B cell (primary cell): Measurements from ENCODE around the gene CUL5. TPM values are rescaled to one million over a fixed set of nuclear protein-coding genes. Genes with fewer than 3 reads are reported as not detected.

ENCODE experiments used
- ATAC-seq: fragments of 200-7000 bp; cut with Tn5 transposase; one replicate; pipeline ENCODE4 v1.10.0; 2021; ENCODE audit warnings: low read depth, mild to moderate bottlenecking, moderate number of reproducible peaks, moderate library complexity
- CTCF ChIA-PET: fragments of 350-600 bp; sonication (Branson Sonifier 250); formaldehyde crosslinking; loops from one replicate; lab custom pipeline; 2021; ENCODE audit warnings: antibody characterized with exemption, inconsistent platforms; lab: Charles Lee
- POLR2A ChIA-PET: fragments of 350-600 bp; sonication (Branson Sonifier 250); formaldehyde crosslinking; loops from one replicate; lab custom pipeline; 2021; ENCODE audit warnings: antibody characterized with exemption; lab: Charles Lee
- DNase-seq: peaks from one replicate; pipeline ENCODE4 v3.0.0; 2013
- H2AFZ ChIP-seq: 2 replicates; pipeline ENCODE4 v1.6.1; 2012; ENCODE audit warnings: mild to moderate bottlenecking, low read depth, low read length; ENCODE audit not compliant: insufficient read depth, poor library complexity, severe bottlenecking
- H3K27ac ChIP-seq, 2 donors: 1 replicate in 1 of 2; 2 replicates in 1 of 2; pipeline ENCODE4 v1.5.1; 2012 to 2013; ENCODE audit warnings: low read length in 2 of 2, mild to moderate bottlenecking in 2 of 2, moderate library complexity in 1 of 2
- H3K27me3 ChIP-seq, 4 experiments: fragments of 200-600 bp in 1 of 4; sonication (generic) in 1 of 4; replicated peaks in 1 of 4; 1 replicate in 2 of 4; 2 replicates in 2 of 4; pipeline versions ENCODE4 v1.6.1 to v1.7.0; 2013 to 2016; ENCODE audit warnings: low read length in 3 of 4, mild to moderate bottlenecking in 2 of 4, mixed read lengths in 1 of 4, moderate library complexity in 1 of 4; ENCODE audit not compliant: insufficient read depth in 4 of 4, control insufficient read depth in 3 of 4; ENCODE audit errors: control extremely low read depth in 1 of 4
- H3K36me3 ChIP-seq, 2 experiments: replicated peaks in 1 of 2; 1 replicate in 1 of 2; 2 replicates in 1 of 2; pipeline versions ENCODE4 v1.6.1 to v1.7.1; 2013; ENCODE audit warnings: low read length in 1 of 2; ENCODE audit not compliant: insufficient read depth in 2 of 2, control insufficient read depth in 1 of 2; ENCODE audit errors: control extremely low read depth in 1 of 2, extremely low read depth in 1 of 2
- H3K4me1 ChIP-seq, 2 donors: fragments of 200-600 bp in 1 of 2; sonication (generic) in 1 of 2; 1 replicate in 1 of 2; 2 replicates in 1 of 2; pipeline versions ENCODE4 v1.5.1 to v1.6.1; 2013 to 2017; ENCODE audit warnings: low read length in 2 of 2; ENCODE audit not compliant: control insufficient read depth in 2 of 2, insufficient read depth in 2 of 2
- H3K4me2 ChIP-seq: replicated peaks from 2 replicates; pipeline ENCODE3; 2012; ENCODE audit warnings: mild to moderate bottlenecking, low read depth, low read length; ENCODE audit not compliant: poor library complexity, severe bottlenecking
- H3K4me3 ChIP-seq, 5 experiments: fragments of 200-600 bp in 1 of 5; sonication (generic) in 1 of 5; 1 replicate in 3 of 5; 2 replicates in 2 of 5; pipeline versions ENCODE4 v1.5.1 to v1.7.0; 2011 to 2016; ENCODE audit warnings: low read length in 4 of 5, mild to moderate bottlenecking in 4 of 5, low read depth in 2 of 5, control low read depth in 1 of 5, moderate library complexity in 1 of 5; ENCODE audit not compliant: insufficient read depth in 1 of 5; ENCODE audit errors: control extremely low read depth in 1 of 5, extremely low read depth in 1 of 5
- H3K79me2 ChIP-seq: fragments of 200-600 bp; sonication (generic); one replicate; pipeline ENCODE4 v1.6.0; 2016; ENCODE audit warnings: low read length; ENCODE audit not compliant: control insufficient read depth, insufficient read depth
- H3K9ac ChIP-seq: fragments of 200-600 bp; sonication (generic); 2 replicates; pipeline ENCODE4 v1.6.1; 2017; ENCODE audit warnings: mild to moderate bottlenecking, low read length, moderate library complexity
- H3K9me3 ChIP-seq, 3 donors: one replicate each; pipeline versions ENCODE4 v1.6.1 to v1.7.1; 2013; ENCODE audit warnings: low read length in 2 of 3; ENCODE audit not compliant: control insufficient read depth in 2 of 3, insufficient read depth in 1 of 3; ENCODE audit errors: control extremely low read depth in 1 of 3
- H4K20me1 ChIP-seq: 2 replicates; pipeline ENCODE4 v1.6.0; 2012; ENCODE audit warnings: mild to moderate bottlenecking, low read length; ENCODE audit not compliant: insufficient read depth, control insufficient read depth, poor library complexity, severe bottlenecking
- H3K27ac Mint-ChIP-seq: one replicate; pipeline ENCODE4 v1.8.0; 2021; ENCODE audit warnings: mixed read lengths
- H3K27me3 Mint-ChIP-seq: one replicate; pipeline ENCODE4 v1.8.0; 2021; ENCODE audit warnings: mixed read lengths
- H3K4me1 Mint-ChIP-seq: one replicate; pipeline ENCODE4 v1.8.0; 2021; ENCODE audit warnings: mixed read lengths
- H3K4me3 Mint-ChIP-seq: one replicate; pipeline ENCODE4 v1.8.0; 2021; ENCODE audit warnings: mixed read lengths
- H3K9me3 Mint-ChIP-seq: one replicate; pipeline ENCODE4 v1.8.0; 2022; ENCODE audit warnings: mixed read lengths; ENCODE audit not compliant: insufficient read depth
- EZH2 ChIP-seq: IDR thresholded peaks from 2 replicates; pipeline ENCODE4 v1.6.1; 2012; ENCODE audit warnings: borderline replicate concordance, low read depth, mild to moderate bottlenecking, moderate library complexity, low read length; ENCODE audit not compliant: insufficient read depth, poor library complexity, severe bottlenecking
- WGBS: methylation state at CpG from one replicate; pipeline ENCODE4 v1.1.5; 2013; ENCODE audit warnings: missing lambda C conversion rate; ENCODE audit not compliant: insufficient coverage; 5-methylcytosine and 5-hydroxymethylcytosine counted together
- intact Hi-C: fragments of 100-400 bp; cut with micrococcal nuclease; formaldehyde crosslinking; loops from one replicate; pipeline ENCODE4 v1.10.0; 2022
- polyA plus RNA-seq: library from polyadenylated mRNA; depleted of rRNA; stranded (reverse); fragments of >200 nt; gene quantifications from 2 replicates; pipeline ENCODE4 v1.2.3, GENCODE V29; 2012
- total RNA-seq, 2 donors: library from RNA; stranded (reverse); fragments of 120-200 nt in 1 of 2; gene quantifications; 1 replicate in 1 of 2; 2 replicates in 1 of 2; pipeline versions ENCODE4 v1.2.3 to v1.2.4, GENCODE V29; 2013 to 2022
- TF ChIP-seq, protein P1 (sequence below): fragments of 200-600 bp; IDR thresholded peaks from one replicate; pipeline ENCODE4 v1.8.0; 2022; ENCODE audit warnings: antibody characterized with exemption, mild to moderate bottlenecking

CUL5 gene
- total and polyA plus RNA-seq, 2 donors (not counting 1 experiment from before 2014, with no cell fraction given) = 29.4 to 44.1 TPM

DNA sequence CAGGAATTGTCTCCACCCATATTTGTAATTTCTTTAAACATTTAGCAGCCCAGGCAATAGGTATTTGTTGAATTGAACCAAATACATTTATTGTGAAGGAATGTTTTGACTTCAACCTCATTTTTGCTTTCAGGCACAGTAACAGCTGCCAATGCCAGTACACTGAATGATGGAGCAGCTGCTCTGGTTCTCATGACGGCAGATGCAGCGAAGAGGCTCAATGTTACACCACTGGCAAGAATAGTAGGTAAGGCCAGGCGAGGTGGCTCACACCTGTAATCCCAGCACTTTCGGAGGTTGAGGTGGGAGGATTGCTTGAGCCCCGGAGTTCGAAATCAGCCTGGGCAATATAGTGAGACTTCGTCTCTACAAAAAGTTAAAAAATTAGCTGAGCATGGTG is 133.6 kb downstream of the CUL5 start:
- TF ChIP-seq EZH2 = no peak
- TF ChIP-seq, protein P1, sequence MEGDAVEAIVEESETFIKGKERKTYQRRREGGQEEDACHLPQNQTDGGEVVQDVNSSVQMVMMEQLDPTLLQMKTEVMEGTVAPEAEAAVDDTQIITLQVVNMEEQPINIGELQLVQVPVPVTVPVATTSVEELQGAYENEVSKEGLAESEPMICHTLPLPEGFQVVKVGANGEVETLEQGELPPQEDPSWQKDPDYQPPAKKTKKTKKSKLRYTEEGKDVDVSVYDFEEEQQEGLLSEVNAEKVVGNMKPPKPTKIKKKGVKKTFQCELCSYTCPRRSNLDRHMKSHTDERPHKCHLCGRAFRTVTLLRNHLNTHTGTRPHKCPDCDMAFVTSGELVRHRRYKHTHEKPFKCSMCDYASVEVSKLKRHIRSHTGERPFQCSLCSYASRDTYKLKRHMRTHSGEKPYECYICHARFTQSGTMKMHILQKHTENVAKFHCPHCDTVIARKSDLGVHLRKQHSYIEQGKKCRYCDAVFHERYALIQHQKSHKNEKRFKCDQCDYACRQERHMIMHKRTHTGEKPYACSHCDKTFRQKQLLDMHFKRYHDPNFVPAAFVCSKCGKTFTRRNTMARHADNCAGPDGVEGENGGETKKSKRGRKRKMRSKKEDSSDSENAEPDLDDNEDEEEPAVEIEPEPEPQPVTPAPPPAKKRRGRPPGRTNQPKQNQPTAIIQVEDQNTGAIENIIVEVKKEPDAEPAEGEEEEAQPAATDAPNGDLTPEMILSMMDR = no peak
- ChIA-PET CTCF (no interaction called here), POLR2A (no interaction called here)

DNA sequence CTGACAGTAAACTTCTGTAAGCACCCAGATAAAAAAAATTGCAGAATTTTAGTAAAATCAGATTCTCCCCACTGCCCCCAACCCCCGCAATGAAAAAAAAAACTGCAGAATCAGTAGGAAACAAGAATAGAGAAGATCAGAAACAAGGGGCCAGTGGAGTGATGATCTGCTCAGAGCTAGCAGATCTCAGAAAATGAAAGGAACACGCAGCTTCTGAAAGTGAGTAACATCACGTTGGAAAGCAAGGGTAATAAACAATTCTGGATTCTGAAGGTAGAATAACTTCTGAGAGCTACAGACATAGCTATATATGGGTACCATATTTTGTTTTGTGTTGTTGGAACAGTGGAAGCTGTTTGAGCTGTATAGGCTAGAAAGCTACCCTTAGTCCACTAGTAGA is 135.9 kb downstream of the CUL5 start:
- Histone ChIP-seq H3K79me2 (no peaks in the 10 kb centered on the region), H3K4me1 (no peaks in the 10 kb centered on the region), H4K20me1 (no peaks in the 10 kb centered on the region), H3K9ac (no peak overlapping the region), H3K4me2 (no peak overlapping the region), H3K9me3 (no peaks in the 10 kb centered on the region), H3K4me3 (no peak overlapping the region), H3K27ac (no peak overlapping the region), H3K36me3 (peaks cover 2 to 74% of the 10 kb centered on the region in 2 experiments), H2AFZ (no peak overlapping the region), H3K27me3 (no peaks in the 10 kb centered on the region)
- H3K4me1 Mint-ChIP-seq = no peaks in the 10 kb centered on the region
- no peaks in the 10 kb centered on the region for H3K9me3 Mint-ChIP-seq
- intact Hi-C loops = no loop called here
- H3K4me3 Mint-ChIP-seq = no peak overlapping the region
- DNase-seq (no peak), ATAC-seq (no peak)
- ChIA-PET POLR2A (no interaction called here), CTCF (no interaction called here)
- TF ChIP-seq, protein P1 = no peak
- TF ChIP-seq EZH2 = no peak
- no peaks in the 10 kb centered on the region for H3K27me3 Mint-ChIP-seq
- no peak overlapping the region for H3K27ac Mint-ChIP-seq
- 93% methylated on average over 2 of the region's 3 CpGs for WGBS

More for the DNA sequence above, 133.6 kb downstream of the CUL5 start:
- WGBS = 98% methylated on average over 6 of the region's 7 CpGs
- Histone ChIP-seq H3K4me3 (no peak overlapping the region), H3K27ac (no peak overlapping the region), H4K20me1 (no peaks in the 10 kb centered on the region), H3K4me2 (no peak overlapping the region), H3K79me2 (no peaks in the 10 kb centered on the region), H3K36me3 (peaks cover 4 to 61% of the 10 kb centered on the region in 2 experiments), H3K9ac (no peak overlapping the region), H3K27me3 (no peaks in the 10 kb centered on the region), H2AFZ (no peak overlapping the region), H3K4me1 (no peaks in the 10 kb centered on the region), H3K9me3 (no peaks in the 10 kb centered on the region)
- Mint-ChIP-seq H3K27me3 (no peaks in the 10 kb centered on the region), H3K27ac (no peak overlapping the region), H3K4me1 (no peaks in the 10 kb centered on the region), H3K9me3 (no peaks in the 10 kb centered on the region), H3K4me3 (no peak overlapping the region)
- DNase-seq = no peak
- intact Hi-C loops = no loop called here
- ATAC-seq = no peak
